K562 (cell line): ENCODE results near the gene CPT1A. TPM values are rescaled to one million over a fixed set of nuclear protein-coding genes. Genes with fewer than 3 reads are reported as not detected.
A peak's percentile ranks its signal among the peaks of the same experiment; 100 is the strongest.

ENCODE experiments used
- BHLHE40 ChIP-seq: IDR thresholded peaks from 2 replicates; pipeline ENCODE4 v1.6.1; 2011; ENCODE audit warnings: low read length, improper control_type of control experiment
- CHD1 ChIP-seq: fragments of 200-600 bp; sonication (generic); IDR thresholded peaks from one replicate; pipeline ENCODE4 v1.6.1; 2012; ENCODE audit warnings: mild to moderate bottlenecking, moderate library complexity, low read length, inconsistent platforms
- FOXA1 ChIP-seq: fragments of 450-650 bp; IDR thresholded peaks from 2 replicates; pipeline ENCODE4 v1.6.1; 2016; ENCODE audit warnings: mild to moderate bottlenecking, borderline replicate concordance
- HDAC1 ChIP-seq, 2 experiments: fragments of 450-650 bp; IDR thresholded peaks; 2 replicates each; pipeline ENCODE4 v1.6.1; 2016 to 2017; ENCODE audit warnings: inconsistent platforms in 1 of 2, mild to moderate bottlenecking in 1 of 2, moderate library complexity in 1 of 2
- HNRNPL ChIP-seq: fragments of 200-400 bp; formaldehyde crosslinking; IDR thresholded peaks from 2 replicates; pipeline ENCODE4 v1.6.1; 2017; ENCODE audit warnings: low read depth, mild to moderate bottlenecking, low read length
- HNRNPLL ChIP-seq: fragments of 200-400 bp; formaldehyde crosslinking; IDR thresholded peaks from 2 replicates; pipeline ENCODE4 v1.6.1; 2017; ENCODE audit warnings: low read length, low read depth, mild to moderate bottlenecking; ENCODE audit not compliant: poor library complexity, severe bottlenecking
- MAFK ChIP-seq: IDR thresholded peaks from 2 replicates; pipeline ENCODE4 v1.6.1; 2011; ENCODE audit warnings: low read length, improper control_type of control experiment
- NFATC3 ChIP-seq: fragments of 450-650 bp; IDR thresholded peaks from 2 replicates; pipeline ENCODE4 v1.6.1; 2017; ENCODE audit warnings: mild to moderate bottlenecking
- NFIC ChIP-seq: fragments of 450-650 bp; IDR thresholded peaks from 2 replicates; pipeline ENCODE4 v1.6.1; 2017; ENCODE audit warnings: mild to moderate bottlenecking, inconsistent platforms
- NR2F6 ChIP-seq: fragments of 450-650 bp; formaldehyde crosslinking; IDR thresholded peaks from 2 replicates; pipeline ENCODE4 v1.4.0; 2020; ENCODE audit warnings: mild to moderate bottlenecking
- PCBP1 ChIP-seq: fragments of 200-400 bp; formaldehyde crosslinking; IDR thresholded peaks from 2 replicates; pipeline ENCODE4 v1.6.1; 2018; ENCODE audit warnings: mild to moderate bottlenecking, low read depth, low read length; ENCODE audit not compliant: poor library complexity, severe bottlenecking
- POLR2G ChIP-seq: fragments of 200-400 bp; formaldehyde crosslinking; IDR thresholded peaks from 2 replicates; pipeline ENCODE4 v1.6.1; 2017; ENCODE audit warnings: low read depth, mild to moderate bottlenecking, antibody characterized with exemption, low read length, moderate library complexity
- PRPF4 ChIP-seq: fragments of 200-400 bp; formaldehyde crosslinking; IDR thresholded peaks from one replicate; pipeline ENCODE4 v1.6.1; 2017; ENCODE audit warnings: low read length, low read depth, mild to moderate bottlenecking; ENCODE audit not compliant: insufficient read depth, poor library complexity, severe bottlenecking
- RBM14 ChIP-seq: fragments of 200-400 bp; formaldehyde crosslinking; IDR thresholded peaks from 2 replicates; pipeline ENCODE4 v1.6.1; 2018; ENCODE audit warnings: low read depth, mild to moderate bottlenecking, low read length, moderate library complexity, borderline replicate concordance; ENCODE audit not compliant: insufficient read depth
- TRIM28 ChIP-seq: fragments of 450-650 bp; IDR thresholded peaks from 2 replicates; pipeline ENCODE4 v1.6.1; 2017
- UBTF ChIP-seq, 2 experiments: IDR thresholded peaks; 2 replicates each; pipeline ENCODE4 v1.6.1; 2012; ENCODE audit warnings: improper control_type of control experiment in 2 of 2, low read depth in 2 of 2, low read length in 2 of 2, borderline replicate concordance in 1 of 2
- VEZF1 ChIP-seq: fragments of 200-800 bp; sonication (Bioruptor generic); IDR thresholded peaks from 2 replicates; pipeline ENCODE4 v1.6.1; 2017; ENCODE audit warnings: missing genetic modification characterization, missing compliant biosample characterization
- ZBTB43 ChIP-seq: sonication (generic); formaldehyde crosslinking; IDR thresholded peaks from 2 replicates; pipeline ENCODE4 v1.8.0; 2023; ENCODE audit warnings: mild to moderate bottlenecking, missing genetic modification reagents
- ZFPM2 ChIP-seq: fragments of 250-450 bp; sonication (Bioruptor Pico); IDR thresholded peaks from 2 replicates; pipeline ENCODE4 v1.5.1; 2022; ENCODE audit warnings: mild to moderate bottlenecking
- polyA plus RNA-seq, 8 experiments: library from polyadenylated mRNA; depleted of rRNA in 4 of 8; stranded (reverse) in 5 of 8; unstranded in 3 of 8; fragments of >200 nt; fragmentation: Nextera tagmentation in 2 of 8; fragmentation: Illumina TruSeq in 1 of 8; extraction: Ambion mirVana in 2 of 8; extraction: Trizol in 1 of 8; gene quantifications; 2 replicates each; pipeline versions ENCODE4 v1.2.1 to v1.2.3, GENCODE V29; 2011 to 2014; ENCODE audit warnings: inconsistent platforms in 1 of 8, missing spikeins in 1 of 8
- total RNA-seq, 7 experiments: library from RNA; depleted of rRNA in 6 of 7; stranded (reverse); fragments of >200 nt in 6 of 7; fragmentation: Illumina TruSeq in 2 of 7; extraction: Trizol in 2 of 7; gene quantifications; 2 replicates each; pipeline versions ENCODE4 v1.2.1 to v1.2.3, GENCODE V29; 2011 to 2021; ENCODE audit warnings: low replicate concordance in 1 of 7

The CPT1A gene
- total and polyA plus RNA-seq, 9 of the 15 experiments (the other 6 are each of a cell fraction or from before 2014, with no cell fraction given): 2.6 to 29.1 (median 12.3) TPM

DNA sequence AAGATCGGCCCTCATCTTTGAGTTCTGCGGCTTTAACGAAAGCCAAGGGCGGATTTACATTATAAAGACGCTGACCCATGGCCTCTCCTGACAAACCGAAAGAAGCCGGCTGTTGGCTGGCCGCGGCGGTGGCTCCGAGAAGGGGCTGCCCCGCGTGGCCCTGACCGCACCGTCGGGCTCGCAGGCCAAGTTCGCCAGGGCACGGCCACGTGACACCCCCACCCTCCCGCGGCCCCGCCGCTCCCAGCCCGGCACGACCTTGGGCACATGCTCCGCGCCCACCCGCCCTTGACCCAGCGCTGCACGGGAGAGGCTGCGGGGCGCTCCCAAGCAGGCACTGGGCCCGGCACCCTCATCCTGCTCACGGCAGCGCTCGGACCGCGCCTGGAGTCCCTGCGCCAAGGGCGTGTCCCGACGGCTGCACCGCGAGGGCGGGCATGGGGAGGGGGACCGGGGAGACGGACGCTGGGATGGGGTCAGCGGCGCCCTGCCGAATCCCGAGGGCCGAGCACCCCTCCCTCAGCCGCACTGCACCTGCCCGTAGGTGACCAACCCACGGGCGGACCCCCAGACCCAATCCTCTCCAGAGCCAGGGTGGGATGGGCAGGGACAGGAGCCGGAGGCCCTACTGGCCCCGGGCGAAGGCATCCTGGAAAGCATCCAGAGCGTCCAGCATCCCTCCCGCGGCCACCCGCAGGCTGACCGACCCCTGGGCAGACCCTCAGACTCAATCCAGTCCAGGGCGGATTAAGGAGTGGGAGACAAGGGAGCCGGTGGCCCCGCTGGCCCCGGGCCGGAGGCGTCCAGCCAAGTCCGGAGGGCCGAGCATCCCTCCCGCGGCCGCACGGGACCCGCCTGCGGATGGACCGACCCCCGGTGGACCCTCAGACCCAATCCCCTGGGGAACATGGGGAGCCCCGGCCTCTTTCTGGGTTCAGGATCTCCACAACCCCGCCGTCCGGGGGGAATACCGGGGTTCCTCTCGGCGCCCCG lies 759 bp downstream of the CPT1A start (continued):
- TF ChIP-seq NR2F6 (CRISPR knock-in tag) (no peak), HDAC1 (IDR thresholded peaks at IDR 0.05) (peak in 1 of 2 experiments; percentile 28; a peak in 2 of 4 replicates), NFIC (peak; percentile 52), POLR2G (peak; percentile 76), MAFK (no peak), BHLHE40 (peak; percentile 29; the same call in 1 of the 2 replicates), HNRNPLL (peak; percentile 45), NFATC3 (no peak), UBTF (IDR thresholded peaks at IDR 0.05; ENCODE audit: borderline replicate concordance in 1 of 2, low read depth in 2 of 2, low read length in 2 of 2) (peak in 1 of 2 experiments; percentile 49; a peak in 1 of 4 replicates), HNRNPL (peak; percentile 76), VEZF1 (CRISPR knock-in tag) (peak; percentile 44), CHD1 (no peak), FOXA1 (no peak), RBM14 (0 out of 2 replicates have a peak, but pooled peaks have one; percentile 32), TRIM28 (no peak), PCBP1 (peak; percentile 39), ZFPM2 (CRISPR knock-in tag) (no peak), ZBTB43 (CRISPR knock-in tag) (no peak), PRPF4 (peak; percentile 35)
